ENCODE results near the gene ABCB9.

Gene ABCB9

DNA sequence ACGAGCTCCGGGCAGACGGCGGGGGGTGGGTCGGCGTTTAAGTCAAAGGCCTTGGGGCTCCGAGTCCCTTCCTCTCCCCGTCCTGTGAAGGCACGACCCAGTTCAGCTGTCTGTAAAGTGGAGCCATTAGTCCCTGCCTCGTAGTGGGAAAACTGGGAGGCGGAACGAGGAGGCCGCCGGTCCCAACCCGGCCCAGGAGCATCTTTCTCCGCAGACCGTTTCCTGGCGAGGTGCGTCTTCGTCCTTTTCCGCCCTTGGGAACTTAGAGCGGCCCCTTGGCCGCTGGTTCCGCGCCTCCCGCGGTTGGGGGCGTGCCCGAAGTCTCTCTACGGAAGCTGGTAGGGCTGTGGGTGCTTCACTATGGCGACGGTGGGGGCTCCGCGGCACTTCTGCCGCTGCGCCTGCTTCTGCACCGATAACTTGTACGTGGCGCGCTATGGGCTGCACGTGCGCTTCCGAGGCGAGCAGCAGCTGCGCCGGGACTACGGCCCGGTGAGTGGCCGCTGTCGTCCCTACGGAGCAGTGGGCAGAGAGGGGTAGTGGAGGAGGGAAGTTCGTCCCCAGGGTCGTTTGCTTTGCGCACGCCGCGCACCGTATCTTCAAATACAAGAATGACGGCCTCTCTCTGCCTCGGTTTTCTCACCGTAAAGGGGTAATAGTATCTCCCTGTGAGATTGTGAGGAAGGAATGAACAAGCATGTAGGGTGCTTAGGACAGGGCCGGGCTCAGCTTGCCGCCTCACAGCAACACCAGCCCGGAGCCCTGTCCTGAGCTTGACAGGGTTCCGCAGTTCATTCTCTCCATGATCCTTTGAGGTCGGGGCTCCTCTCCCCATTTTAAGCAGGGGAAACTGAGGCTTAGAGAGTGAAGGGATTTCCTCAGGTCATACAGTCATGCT is 8.9 kb upstream of the ABCB9 start, which contains the start of gene OGFOD2:
OGFOD2 (plus strand) TSS at position 353 of the 898 bp plus-strand sequence; CDS start at position 361, 8 bp downstream.
- in situ Hi-C loops (cut with HindIII; ENCODE audit: low pct_ligation_motif_present, low pct_unique_long_range_greater_than_20kb, low sequenced_read_pairs), result no loop called here
- DNase-seq, result peak; percentile 97

DNA sequence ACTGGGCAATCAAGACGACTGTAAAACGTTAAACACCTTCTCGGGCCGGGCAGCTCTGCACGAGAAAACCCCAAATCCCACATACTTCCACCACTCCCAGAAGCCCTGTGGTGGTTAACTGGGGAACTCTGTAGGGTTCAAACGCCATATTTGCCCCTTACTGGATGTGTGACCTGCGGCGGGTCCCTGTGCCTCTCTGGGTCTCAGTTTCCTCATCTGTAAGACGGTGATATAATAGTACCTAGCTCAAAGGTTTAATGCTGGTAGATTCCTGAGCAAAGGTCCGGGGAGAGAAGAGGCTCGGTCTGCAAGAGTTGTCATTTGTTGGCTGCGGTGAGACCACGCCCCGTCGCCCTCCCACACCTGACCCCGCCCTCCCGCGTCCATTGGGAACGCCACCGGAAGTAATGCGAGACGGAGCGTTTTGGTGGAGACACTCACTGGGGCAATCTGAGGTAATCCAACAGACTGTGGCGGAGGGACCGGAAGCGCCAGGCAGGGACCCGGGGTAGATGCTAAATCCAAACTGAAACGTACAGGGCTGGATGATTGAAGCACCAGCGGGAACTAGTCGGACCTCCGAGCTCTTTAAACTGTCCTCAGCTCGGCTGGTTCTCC is 8.1 kb upstream of the ABCB9 start:
- DNase-seq, result peak; percentile 100
- in situ Hi-C loops (cut with HindIII; ENCODE audit: low pct_ligation_motif_present, low pct_unique_long_range_greater_than_20kb, low sequenced_read_pairs), result no loop called here

- in situ Hi-C loops (cut with HindIII; ENCODE audit: low pct_ligation_motif_present, low pct_unique_long_range_greater_than_20kb, low sequenced_read_pairs), result no loop called here
- DNase-seq, result no peak
These were observed 3.4 kb upstream of the ABCB9 start for GRCh38 chr12:122969676-122970075.

DNA sequence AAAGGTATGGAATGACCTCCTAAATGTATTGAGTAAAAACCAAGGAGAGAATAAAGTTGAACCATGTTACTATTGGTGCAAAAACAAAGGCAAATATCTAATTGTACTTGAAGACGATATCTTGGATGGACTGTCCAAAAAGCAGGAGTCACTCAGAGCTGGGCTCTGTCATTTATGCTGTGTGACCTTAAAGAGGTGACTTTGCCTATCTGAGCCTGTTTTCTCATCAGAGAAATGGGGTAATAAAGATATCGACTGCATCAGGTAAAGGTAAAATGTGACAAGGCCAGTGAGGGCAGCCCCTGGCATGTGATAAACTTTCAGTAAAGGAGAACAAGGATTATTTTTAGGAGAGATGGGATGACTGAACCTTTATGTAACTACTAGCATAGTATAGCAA is 1.8 kb upstream of the ABCB9 start:
- in situ Hi-C loops (cut with HindIII; ENCODE audit: low pct_ligation_motif_present, low pct_unique_long_range_greater_than_20kb, low sequenced_read_pairs), result no loop called here
- no peak for DNase-seq

- in situ Hi-C loops (cut with HindIII; ENCODE audit: low pct_ligation_motif_present, low pct_unique_long_range_greater_than_20kb, low sequenced_read_pairs), result no loop called here
- DNase-seq, result no peak
These were observed 684 bp upstream of the ABCB9 start for GRCh38 chr12:122966743-122967550.

DNA sequence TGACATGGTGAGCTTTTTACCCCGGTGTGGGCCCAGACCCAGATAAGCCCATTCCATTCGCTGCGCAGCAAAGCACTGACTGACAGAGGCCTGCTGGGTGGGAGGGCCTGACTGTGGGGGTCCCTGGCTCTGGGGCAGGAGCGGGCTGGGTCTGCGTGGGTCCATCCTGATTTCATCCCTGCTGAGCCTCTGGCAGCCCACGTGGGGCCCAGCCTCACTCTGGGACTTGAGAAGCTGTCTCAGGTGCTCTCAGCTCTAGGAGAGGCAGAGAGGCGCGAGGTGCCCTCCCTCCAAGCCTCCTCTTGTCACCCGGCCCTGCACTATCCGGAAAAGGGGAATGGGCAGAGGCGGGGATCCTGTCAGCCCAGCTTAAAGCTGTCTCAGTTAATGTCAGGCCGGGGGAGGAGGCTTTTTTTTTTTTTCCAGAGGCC is 927 bp downstream of the ABCB9 start:
- in situ Hi-C loops (cut with HindIII; ENCODE audit: low pct_ligation_motif_present, low pct_unique_long_range_greater_than_20kb, low sequenced_read_pairs), result no loop called here
- DNase-seq, result no peak

GRCh38 chr12:122964439-122965257 is 1.6 kb downstream of the ABCB9 start:
- in situ Hi-C loops (cut with HindIII; ENCODE audit: low pct_ligation_motif_present, low pct_unique_long_range_greater_than_20kb, low sequenced_read_pairs), result no loop called here
- DNase-seq, result no peak

- in situ Hi-C loops (cut with HindIII; ENCODE audit: low pct_ligation_motif_present, low pct_unique_long_range_greater_than_20kb, low sequenced_read_pairs), result no loop called here
These were observed 2.4 kb downstream of the ABCB9 start for GRCh38 chr12:122963941-122964265.

DNA sequence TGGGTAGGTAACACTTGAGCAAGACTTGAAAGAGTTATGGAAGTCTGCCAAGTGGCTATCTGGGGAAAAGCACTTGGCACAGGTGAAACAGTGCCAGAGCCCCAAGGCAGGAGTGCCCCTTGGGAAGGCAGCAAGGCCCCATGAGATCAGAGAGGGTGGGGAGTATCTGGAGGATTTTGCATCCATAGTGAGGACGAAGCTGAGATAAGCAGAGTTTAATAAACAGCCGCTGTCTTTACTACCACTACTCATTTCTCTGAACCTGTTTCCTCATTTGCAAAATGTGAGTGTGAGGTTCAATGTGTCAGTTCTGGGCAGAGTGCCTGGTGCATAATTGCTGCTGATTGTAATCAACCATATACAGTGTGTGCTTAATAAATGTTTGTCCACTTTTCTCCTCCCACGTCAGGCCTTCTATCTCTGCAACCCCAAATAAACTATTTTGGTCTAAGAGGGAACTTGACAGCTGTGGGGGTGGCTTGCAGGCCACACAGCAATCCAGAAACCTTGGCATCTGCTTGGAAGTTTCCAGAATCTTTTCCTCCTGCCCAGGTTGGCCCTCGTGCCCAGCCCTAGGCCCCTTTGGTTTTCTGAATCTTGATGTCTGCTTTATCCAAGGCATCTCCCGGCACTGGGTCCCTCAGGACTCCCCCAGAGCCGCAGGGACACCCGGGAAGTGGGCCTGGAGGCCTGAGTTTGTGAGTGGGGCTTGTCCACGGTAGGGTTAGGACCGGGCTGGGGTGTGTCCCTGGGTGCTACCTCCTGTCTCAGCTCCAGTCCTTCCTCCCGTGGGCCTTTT is 4.5 kb downstream of the ABCB9 start:
- in situ Hi-C loops (cut with HindIII; ENCODE audit: low pct_ligation_motif_present, low pct_unique_long_range_greater_than_20kb, low sequenced_read_pairs), result no loop called here
- DNase-seq, result no peak

More at GRCh38 chr12:122963941-122964265, 2.4 kb downstream of the ABCB9 start:
- no peak for DNase-seq

DNA sequence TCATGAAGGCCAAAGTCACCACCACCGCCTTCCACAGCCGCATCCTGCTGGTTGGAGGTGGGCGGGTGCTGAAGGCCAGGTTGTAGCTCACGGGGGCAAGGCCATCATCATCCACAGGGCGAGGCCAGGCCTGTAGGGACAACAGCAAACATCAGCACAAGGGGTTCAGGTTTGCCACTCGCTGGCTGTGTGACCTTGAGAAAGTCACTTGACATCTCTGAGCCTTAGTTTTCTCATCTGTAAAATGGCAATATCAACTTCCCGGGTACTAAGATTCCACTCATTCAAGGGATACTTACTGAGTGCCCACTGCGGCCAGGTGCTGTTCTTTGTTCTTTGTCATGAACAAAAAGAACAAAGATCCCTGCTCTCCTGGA is 6.1 kb downstream of the ABCB9 start:
- in situ Hi-C loops (cut with HindIII; ENCODE audit: low pct_ligation_motif_present, low pct_unique_long_range_greater_than_20kb, low sequenced_read_pairs), result no loop called here

GRCh38 chr12:122959566-122960192 is 6.6 kb downstream of the ABCB9 start:
- in situ Hi-C loops (cut with HindIII; ENCODE audit: low pct_ligation_motif_present, low pct_unique_long_range_greater_than_20kb, low sequenced_read_pairs), result no loop called here
- no peak for DNase-seq

More for the DNA sequence above, 6.1 kb downstream of the ABCB9 start:
- no peak for DNase-seq

DNA sequence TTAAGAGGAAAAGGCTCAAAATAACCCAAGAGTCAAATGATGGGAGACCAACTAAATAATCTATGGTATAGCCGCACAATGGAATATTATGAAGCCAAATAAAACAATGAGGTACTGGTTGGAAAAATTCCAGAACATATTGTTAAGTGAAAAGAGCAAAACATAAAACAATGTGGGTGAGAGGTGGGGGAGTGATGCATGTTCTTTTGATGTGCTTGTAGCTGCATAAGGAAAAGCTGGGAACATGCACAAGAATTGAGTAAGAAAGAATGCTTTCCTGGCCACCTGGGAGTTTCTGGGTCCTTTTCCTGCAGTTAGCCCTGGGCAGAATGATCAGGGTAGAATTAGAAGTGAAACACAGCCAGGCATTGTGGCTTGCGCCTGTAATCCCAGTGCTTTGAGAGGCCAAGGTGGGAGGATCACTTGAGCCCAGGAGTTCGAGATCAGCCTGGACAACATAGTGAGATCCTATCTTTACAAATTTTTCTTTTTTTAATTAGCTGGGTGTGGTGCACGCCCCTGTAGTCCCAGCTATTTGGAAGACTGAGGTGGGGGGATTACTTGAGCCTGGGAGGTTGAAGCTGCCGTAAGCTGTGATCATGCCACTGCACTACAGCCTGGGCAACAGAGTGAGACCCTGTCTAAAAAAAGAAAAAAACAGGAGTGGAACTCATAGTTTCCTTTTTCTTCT is 7.9 kb downstream of the ABCB9 start:
- in situ Hi-C loops (cut with HindIII; ENCODE audit: low pct_ligation_motif_present, low pct_unique_long_range_greater_than_20kb, low sequenced_read_pairs), result no loop called here
- no peak for DNase-seq

GRCh38 chr12:122956035-122956434 is 10.2 kb downstream of the ABCB9 start:
- no peak for DNase-seq
- in situ Hi-C loops (cut with HindIII; ENCODE audit: low pct_ligation_motif_present, low pct_unique_long_range_greater_than_20kb, low sequenced_read_pairs), result no loop called here

DNA sequence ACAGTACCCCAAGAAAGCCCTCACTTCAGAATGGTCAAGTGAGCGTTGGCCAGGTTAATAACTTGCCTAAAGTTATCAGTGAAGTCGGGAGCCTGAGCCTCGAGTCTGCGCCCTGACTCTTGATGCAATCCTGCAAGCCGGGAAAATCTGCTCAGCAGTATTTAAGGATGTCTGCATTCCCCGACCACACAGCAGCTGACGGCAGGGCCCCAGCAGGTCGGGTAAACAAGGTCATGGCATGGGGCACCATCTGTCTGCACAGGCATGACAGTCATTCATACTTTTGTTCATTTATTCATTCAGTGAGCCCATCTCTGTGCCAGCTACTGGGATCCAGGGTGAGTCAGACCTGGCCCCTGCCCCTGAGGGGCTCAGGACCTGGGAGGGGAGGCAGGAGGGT is 11.1 kb downstream of the ABCB9 start:
- in situ Hi-C loops (cut with HindIII; ENCODE audit: low pct_ligation_motif_present, low pct_unique_long_range_greater_than_20kb, low sequenced_read_pairs), result no loop called here
- no peak for DNase-seq

GRCh38 chr12:122951979-122952892 is 14.0 kb downstream of the ABCB9 start:
- DNase-seq, result peak; percentile 87
- in situ Hi-C loops (cut with HindIII; ENCODE audit: low pct_ligation_motif_present, low pct_unique_long_range_greater_than_20kb, low sequenced_read_pairs), result no loop called here

DNA sequence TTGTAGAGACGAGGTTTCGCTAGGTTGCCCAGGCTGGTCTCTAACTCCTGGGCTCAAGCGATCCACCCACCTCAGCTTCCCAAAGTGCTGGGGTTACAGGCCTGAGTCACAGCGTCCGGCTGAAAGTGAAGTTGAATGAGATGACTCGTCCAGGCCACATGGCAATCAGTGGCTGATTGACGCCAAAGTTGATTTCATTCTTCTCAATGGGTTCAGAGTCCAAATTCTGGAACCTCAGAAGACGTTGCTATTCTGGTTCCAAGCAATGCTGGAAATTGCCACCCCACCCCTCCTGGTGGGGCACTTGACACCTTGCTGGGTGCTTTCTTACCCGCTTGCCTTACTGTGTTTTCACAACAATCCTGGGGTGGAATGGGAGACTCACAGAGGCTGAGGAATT is 14.9 kb downstream of the ABCB9 start:
- peak; percentile 84 for DNase-seq
- in situ Hi-C loops (cut with HindIII; ENCODE audit: low pct_ligation_motif_present, low pct_unique_long_range_greater_than_20kb, low sequenced_read_pairs), result no loop called here

Measured in ACHN (cell line).